HG03064 (cell line): ENCODE data around the gene LALBA.
"Not testable (repeated sequence)": the region's sequence is repeated elsewhere in the genome, so short reads cannot be mapped to it uniquely, and the experiment has no call there.

Experiments used
- ATAC-seq: cut with Tn5 transposase; IDR thresholded peaks from one replicate; pipeline ENCODE4 v1.9.1; 2021; ENCODE audit warnings: low read depth; ENCODE audit not compliant: unreplicated experiment

Gene LALBA

GRCh38 chr12:48536602-48537001 lies 33.2 kb downstream of the LALBA start:
- ATAC-seq: no peak

- ATAC-seq: no peak
Measured at GRCh38 chr12:48532601-48533000, 37.2 kb downstream of the LALBA start.

DNA sequence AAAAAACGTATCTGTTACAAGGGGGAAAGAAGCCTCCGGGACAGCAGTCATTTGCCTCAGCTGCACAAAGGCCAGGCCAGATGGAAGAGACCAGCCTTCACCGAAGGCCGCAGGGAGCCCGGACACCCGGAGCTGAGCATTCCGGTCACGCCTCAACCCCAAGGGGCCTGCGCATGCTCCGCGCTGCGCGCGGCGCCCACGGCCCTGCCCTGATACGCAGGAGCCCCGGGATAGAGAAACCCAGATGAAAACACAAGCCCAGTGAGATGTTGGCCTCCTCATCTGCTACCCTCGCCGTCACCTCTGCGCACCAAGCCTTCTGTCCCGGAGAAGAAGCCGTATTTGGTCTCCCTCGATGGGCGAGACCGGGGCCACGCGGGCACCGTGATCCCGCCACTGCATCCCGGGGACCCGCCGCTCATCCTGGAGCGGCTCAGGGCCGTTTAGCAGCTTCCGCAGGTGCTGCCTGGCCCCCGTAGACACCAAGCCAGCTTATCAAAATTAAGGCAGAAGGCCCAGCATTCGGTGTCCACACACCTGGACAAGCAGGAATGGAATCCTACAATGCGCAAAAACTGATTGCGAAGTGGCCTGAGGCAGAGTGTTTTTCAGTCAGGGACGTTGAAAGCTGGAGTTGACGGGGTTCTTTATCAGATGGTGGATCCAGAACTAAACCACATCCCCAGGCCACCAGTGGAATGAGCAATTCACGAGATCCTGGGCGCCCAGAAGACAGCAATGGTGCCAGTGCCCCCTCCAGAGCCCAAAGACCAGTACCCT lies 41.8 kb downstream of the LALBA start:
- no peak for ATAC-seq

DNA sequence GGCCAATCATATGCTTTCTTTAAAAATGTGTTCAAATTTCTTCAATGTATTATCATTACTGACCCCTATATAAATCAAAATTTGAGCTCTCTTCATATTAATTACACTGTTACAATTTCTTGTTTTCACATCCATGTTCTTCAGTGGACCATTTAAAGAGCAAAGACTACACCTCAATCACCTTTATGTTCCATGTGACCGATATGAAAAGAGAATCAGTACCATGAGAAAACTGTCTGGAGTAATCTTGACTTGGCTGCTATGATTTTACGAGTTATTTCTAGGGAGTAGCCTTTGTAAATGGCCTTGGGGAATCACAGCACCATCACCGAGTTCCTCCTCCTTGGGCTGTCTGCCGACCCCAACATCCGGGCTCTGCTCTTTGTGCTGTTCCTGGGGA lies 44.5 kb downstream of the LALBA start, which contains the start of gene OR8S1:
OR8S1 (plus strand) TSS at position 301 of the 400 bp plus-strand sequence; CDS start at position 301, 0 bp downstream.
- ATAC-seq: no peak

DNA sequence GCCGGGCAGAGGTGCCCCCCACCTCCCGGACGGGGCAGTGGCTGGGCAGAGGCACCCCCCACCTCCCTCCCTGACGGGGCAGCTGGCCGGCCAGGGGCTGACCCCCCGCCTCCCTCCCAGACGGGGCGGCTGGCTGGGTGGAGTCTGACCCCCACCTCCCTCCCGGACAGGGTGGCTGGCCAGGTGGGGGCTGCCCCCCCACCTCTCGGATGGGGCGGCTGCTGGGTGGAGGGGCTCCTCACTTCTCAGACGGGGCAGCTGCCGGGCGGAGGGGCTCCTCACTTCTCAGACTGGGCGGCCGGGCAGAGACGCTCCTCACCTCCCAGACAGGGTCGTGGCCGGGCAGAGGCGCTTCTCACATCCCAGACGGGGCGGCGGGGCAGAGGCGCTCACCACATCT lies 49.5 kb downstream of the LALBA start:
- ATAC-seq: not testable (repeated sequence)
